Memory B cell (primary cell): Measurements from ENCODE around the gene VPS29.
"Not testable (repeated sequence)": the region's sequence is repeated elsewhere in the genome, so short reads cannot be mapped to it uniquely, and the experiment has no call there.

ENCODE experiments used
- ATAC-seq: fragments of 150-1000 bp; cut with Tn5 transposase; 2 replicates; pipeline ENCODE4 v1.10.0; 2021; ENCODE audit warnings: low read depth, mild to moderate bottlenecking, moderate library complexity
- DNase-seq, 2 donors: peaks; one replicate each; pipeline ENCODE4 v3.0.0; 2022; ENCODE audit warnings: low spot score in 2 of 2
- H3K27ac Mint-ChIP-seq: one replicate; pipeline ENCODE4 v1.8.0; 2022; ENCODE audit warnings: mild to moderate bottlenecking, moderate library complexity, mixed read lengths
- H3K27me3 Mint-ChIP-seq: one replicate; pipeline ENCODE4 v1.8.0; 2022; ENCODE audit warnings: mixed read lengths
- H3K36me3 Mint-ChIP-seq: one replicate; pipeline ENCODE4 v1.8.0; 2022; ENCODE audit warnings: mild to moderate bottlenecking, mixed read lengths
- H3K4me1 Mint-ChIP-seq: one replicate; pipeline ENCODE4 v1.8.0; 2022; ENCODE audit warnings: mixed read lengths
- H3K4me3 Mint-ChIP-seq: one replicate; pipeline ENCODE4 v1.8.0; 2022; ENCODE audit warnings: mild to moderate bottlenecking, moderate library complexity, mixed read lengths
- H3K9me3 Mint-ChIP-seq: one replicate; pipeline ENCODE4 v1.8.0; 2022; ENCODE audit warnings: mixed read lengths

Gene VPS29

GRCh38 chr12:110503432-110503831, 1.5 kb upstream of the VPS29 start:
- H3K36me3 Mint-ChIP-seq, result peaks cover 2% of the 10 kb centered on the region

GRCh38 chr12:110501399-110501751, 536 bp downstream of the VPS29 start:
- no peaks in the 10 kb centered on the region for H3K27me3 Mint-ChIP-seq
- DNase-seq (peak in 1 of 2 donors; percentile 4), ATAC-seq (peak; percentile 1)
- H3K9me3 Mint-ChIP-seq, result no peaks in the 10 kb centered on the region
- peaks cover 2% of the 10 kb centered on the region for H3K36me3 Mint-ChIP-seq
- peak overlapping the region; percentile 95 for H3K4me3 Mint-ChIP-seq
- peaks cover 12% of the 10 kb centered on the region for H3K4me1 Mint-ChIP-seq
- peak overlapping the region; percentile 91 for H3K27ac Mint-ChIP-seq

More at GRCh38 chr12:110503432-110503831, 1.5 kb upstream of the VPS29 start:
- no peak overlapping the region for H3K27ac Mint-ChIP-seq
- peaks cover 12% of the 10 kb centered on the region for H3K4me1 Mint-ChIP-seq
- no peak for DNase-seq
- H3K4me3 Mint-ChIP-seq, result no peak overlapping the region
- ATAC-seq, result no peak
- H3K27me3 Mint-ChIP-seq, result no peaks in the 10 kb centered on the region
- no peaks in the 10 kb centered on the region for H3K9me3 Mint-ChIP-seq

- Mint-ChIP-seq H3K36me3 (peaks cover 4% of the 10 kb centered on the region), H3K27ac (peak overlapping the region; percentile 71), H3K4me3 (peak overlapping the region; percentile 64), H3K27me3 (no peaks in the 10 kb centered on the region), H3K9me3 (no peaks in the 10 kb centered on the region), H3K4me1 (peaks cover 12% of the 10 kb centered on the region)
- no peak for ATAC-seq
- no peak for DNase-seq
These were observed 2.8 kb downstream of the VPS29 start for GRCh38 chr12:110498984-110499706.

GRCh38 chr12:110475426-110475825, 26.5 kb downstream of the VPS29 start:
- H3K9me3 Mint-ChIP-seq, result no peaks in the 10 kb centered on the region
- H3K27ac Mint-ChIP-seq, result no peak overlapping the region
- no peak for ATAC-seq
- H3K36me3 Mint-ChIP-seq, result peaks cover 8% of the 10 kb centered on the region
- no peak overlapping the region for H3K4me3 Mint-ChIP-seq
- peaks cover 4% of the 10 kb centered on the region for H3K4me1 Mint-ChIP-seq
- DNase-seq, result no peak
- H3K27me3 Mint-ChIP-seq, result no peaks in the 10 kb centered on the region

- Mint-ChIP-seq H3K36me3 (peaks cover 8% of the 10 kb centered on the region), H3K27ac (peak within 1 kb of the TSS; percentile 88), H3K9me3 (no peaks in the 10 kb centered on the region), H3K4me3 (peak within 1 kb of the TSS; percentile 98), H3K4me1 (peaks cover 23% of the 10 kb centered on the region), H3K27me3 (no peaks in the 10 kb centered on the region)
- peak; percentile 86 to 94 for DNase-seq
- ATAC-seq, result peak; percentile 85
These were observed 33.5 kb downstream of the VPS29 start, which contains the start of the genes FAM216A and GPN3 for GRCh38 chr12:110468214-110469048. FAM216A (plus strand) TSS chr12:110468845; CDS start chr12:110468876, 31 bp downstream. GPN3 (minus strand) TSS chr12:110468257; CDS start chr12:110468203, 54 bp downstream.

- H3K27me3 Mint-ChIP-seq, result no peaks in the 10 kb centered on the region
- ATAC-seq (no peak), DNase-seq (no peak)
- peaks cover 8% of the 10 kb centered on the region for H3K36me3 Mint-ChIP-seq
- no peaks in the 10 kb centered on the region for H3K9me3 Mint-ChIP-seq
- H3K4me3 Mint-ChIP-seq, result peak overlapping the region; percentile 98
- H3K27ac Mint-ChIP-seq, result peak overlapping the region; percentile 88
- peaks cover 23% of the 10 kb centered on the region for H3K4me1 Mint-ChIP-seq
These were observed 34.1 kb downstream of the VPS29 start for GRCh38 chr12:110467847-110468213.

- Mint-ChIP-seq H3K36me3 (peaks cover 11% of the 10 kb centered on the region), H3K27ac (no peak overlapping the region), H3K27me3 (no peaks in the 10 kb centered on the region), H3K9me3 (no peaks in the 10 kb centered on the region), H3K4me1 (peaks cover 29% of the 10 kb centered on the region), H3K4me3 (peak overlapping the region; percentile 43)
- ATAC-seq, result no peak
- DNase-seq, result no peak
These were observed 35.1 kb downstream of the VPS29 start for GRCh38 chr12:110466791-110467190.

- not testable (repeated sequence) for H3K9me3 Mint-ChIP-seq, ATAC-seq, H3K27ac Mint-ChIP-seq, DNase-seq, H3K4me3 Mint-ChIP-seq, H3K27me3 Mint-ChIP-seq
- Mint-ChIP-seq H3K4me1 (peaks cover 27% of the 10 kb centered on the region), H3K36me3 (peaks cover 11% of the 10 kb centered on the region)
These were observed 36.1 kb downstream of the VPS29 start for GRCh38 chr12:110465765-110466164.

- peaks cover 27% of the 10 kb centered on the region for H3K4me1 Mint-ChIP-seq
- no peak overlapping the region for H3K4me3 Mint-ChIP-seq
- no peaks in the 10 kb centered on the region for H3K27me3 Mint-ChIP-seq
- DNase-seq, result no peak
- ATAC-seq, result no peak
- peaks cover 14% of the 10 kb centered on the region for H3K36me3 Mint-ChIP-seq
- no peaks in the 10 kb centered on the region for H3K9me3 Mint-ChIP-seq
- no peak overlapping the region for H3K27ac Mint-ChIP-seq
These were observed 36.9 kb downstream of the VPS29 start for GRCh38 chr12:110465024-110465423.

- H3K4me3 Mint-ChIP-seq, H3K27me3 Mint-ChIP-seq, H3K9me3 Mint-ChIP-seq, H3K27ac Mint-ChIP-seq, ATAC-seq, DNase-seq: not testable (repeated sequence)
- H3K36me3 Mint-ChIP-seq, result peaks cover 22% of the 10 kb centered on the region
- H3K4me1 Mint-ChIP-seq, result peaks cover 15% of the 10 kb centered on the region
These were observed 40.7 kb downstream of the VPS29 start for GRCh38 chr12:110461189-110461588.

GRCh38 chr12:110458756-110459155, 43.2 kb downstream of the VPS29 start:
- H3K4me1 Mint-ChIP-seq, result peaks cover 17% of the 10 kb centered on the region
- H3K36me3 Mint-ChIP-seq, result peaks cover 16% of the 10 kb centered on the region
- peak overlapping the region; percentile 14 for H3K27ac Mint-ChIP-seq
- H3K27me3 Mint-ChIP-seq, result no peaks in the 10 kb centered on the region
- no peak for DNase-seq
- no peaks in the 10 kb centered on the region for H3K9me3 Mint-ChIP-seq
- no peak overlapping the region for H3K4me3 Mint-ChIP-seq
- no peak for ATAC-seq

- H3K4me3 Mint-ChIP-seq, result no peak overlapping the region
- H3K27ac Mint-ChIP-seq, result no peak overlapping the region
- no peaks in the 10 kb centered on the region for H3K9me3 Mint-ChIP-seq
- no peak for DNase-seq
- no peaks in the 10 kb centered on the region for H3K27me3 Mint-ChIP-seq
- H3K36me3 Mint-ChIP-seq, result peaks cover 9% of the 10 kb centered on the region
- ATAC-seq, result no peak
- H3K4me1 Mint-ChIP-seq, result peaks cover 17% of the 10 kb centered on the region
These were observed 48.2 kb downstream of the VPS29 start for GRCh38 chr12:110453569-110454296.

GRCh38 chr12:110451263-110451662, 50.6 kb downstream of the VPS29 start:
- Mint-ChIP-seq H3K4me1 (peaks cover 23% of the 10 kb centered on the region), H3K4me3 (peak overlapping the region; percentile 99), H3K9me3 (no peaks in the 10 kb centered on the region), H3K27me3 (no peaks in the 10 kb centered on the region), H3K36me3 (peaks cover 13% of the 10 kb centered on the region), H3K27ac (peak overlapping the region; percentile 98)
- DNase-seq (no peak), ATAC-seq (no peak)
